ENCODE data around the gene MIEF2. TPM values are rescaled to one million over a fixed set of nuclear protein-coding genes. Genes with fewer than 3 reads are reported as not detected.

MIEF2 gene
- total and polyA plus RNA-seq, 3 experiments from 2014 or later, result 5.5 to 14.1 (median 5.6) TPM

DNA sequence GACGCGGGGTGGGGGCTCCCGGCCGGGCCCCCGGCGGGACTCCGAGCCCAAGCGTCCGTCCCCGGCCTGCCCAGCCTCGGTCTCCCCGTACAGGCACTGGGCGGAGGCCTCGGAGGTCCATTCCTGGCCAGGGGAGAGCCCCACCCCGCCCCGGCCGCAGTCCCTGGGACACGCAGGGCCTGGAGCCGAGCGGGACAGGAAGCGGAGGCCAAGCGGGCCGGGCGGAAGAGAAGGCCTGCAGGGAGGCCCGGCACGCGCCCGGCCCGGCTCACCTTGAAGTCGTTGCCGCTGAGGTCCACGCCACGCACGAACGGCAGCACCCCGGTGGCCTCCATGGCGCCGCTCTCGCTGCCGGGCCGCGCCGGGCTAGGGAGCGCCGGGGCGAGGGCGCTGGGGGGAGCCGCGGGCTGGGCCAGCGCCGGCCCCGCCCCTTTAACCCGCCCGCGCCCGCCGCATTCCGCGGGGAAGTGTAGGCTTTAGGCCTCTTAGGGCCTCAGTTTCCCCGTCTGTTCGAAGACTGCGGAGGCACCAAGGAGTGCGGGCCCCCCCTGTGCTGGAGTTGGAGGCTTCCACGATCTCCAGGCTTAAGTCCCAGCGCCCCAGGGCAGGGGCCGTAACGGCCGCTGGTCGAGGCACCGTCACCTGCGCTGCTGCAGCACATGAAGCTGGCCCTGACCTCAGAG lies 2.0 kb upstream of the MIEF2 start, which contains the start of gene FLII:
FLII (minus strand) TSS at position 383 of the 683 bp plus-strand sequence; CDS start at position 335, 48 bp downstream.
- POLR2A ChIA-PET, result interaction anchor here (0.5 to 0.7 kb wide), 3 partner anchors 73 to 1877 kb away, joined by 3 to 4 read pairs (median 3); partner anchors contain the start of gene ALKBH5
- peak within 1 kb of the TSS; percentile 82 to 99 (median 95) for H3K27ac Mint-ChIP-seq
- peaks cover 50% of the 10 kb centered on the region for H3K4me1 ChIP-seq (ENCODE audit: insufficient read depth, low read length)

DNA sequence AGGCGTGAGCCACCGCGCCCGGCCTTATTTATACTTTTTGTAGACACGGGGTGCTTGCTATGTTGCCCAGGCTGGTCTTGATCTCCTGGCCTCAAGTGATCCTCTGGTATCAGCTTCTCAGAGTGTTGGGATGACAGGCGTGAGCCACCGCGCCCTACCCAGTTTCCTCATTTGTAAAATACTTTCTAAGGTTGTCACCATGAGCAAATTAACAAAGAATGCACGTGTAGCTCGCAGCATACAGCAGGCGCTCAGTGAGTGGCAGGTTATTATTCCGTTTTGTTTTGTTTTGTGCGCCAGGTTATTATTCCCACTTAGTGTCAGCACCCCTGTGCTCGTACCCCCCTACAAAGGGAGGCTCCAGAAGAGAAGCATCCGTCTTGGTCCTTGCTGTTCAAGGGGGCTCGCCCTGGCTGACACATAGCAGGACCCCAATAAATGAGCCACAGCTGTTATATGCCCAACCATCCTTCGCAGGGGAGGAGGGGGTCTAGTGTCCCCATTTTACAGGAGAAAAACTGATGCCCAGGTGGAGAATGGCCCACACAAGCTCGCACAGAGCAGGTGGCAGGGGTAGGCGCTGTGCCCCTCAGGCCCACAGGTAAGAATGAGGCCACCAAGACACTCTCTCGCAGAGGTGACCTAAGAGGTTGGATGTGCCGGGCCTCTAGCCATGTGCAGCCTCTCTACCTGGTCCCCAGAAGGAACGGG lies 686 bp upstream of the MIEF2 start:
- Mint-ChIP-seq H3K4me1 (peaks cover 37 to 65% (median 38%) of the 10 kb centered on the region in 3 donors), H3K4me3 (peak overlapping the region; percentile 80 to 97 (median 84)), H3K36me3 (peaks cover 0 to 42% (median 3%) of the 10 kb centered on the region in 3 donors), H3K27ac (peak overlapping the region; percentile 63 to 93 (median 86)), H3K27me3 (no peaks in the 10 kb centered on the region), H3K9me3 (no peaks in the 10 kb centered on the region)
- Histone ChIP-seq H3K27ac (ENCODE audit: low read depth, low read length) (peak overlapping the region; percentile 38), H3K4me3 (ENCODE audit: low read length) (peak overlapping the region; percentile 89), H3K4me1 (ENCODE audit: insufficient read depth, low read length) (peaks cover 50% of the 10 kb centered on the region), H3K27me3 (ENCODE audit: insufficient read depth, low read length, poor library complexity, severe bottlenecking) (no peaks in the 10 kb centered on the region), H3K36me3 (ENCODE audit: insufficient read depth, low read length) (peaks cover 8% of the 10 kb centered on the region), H3K9me3 (ENCODE audit: low read length) (no peaks in the 10 kb centered on the region)
- ChIA-PET POLR2A (interaction anchor here (0.5 to 1.6 kb wide), 3 partner anchors 27 to 103 kb away, joined by 3 to 6 read pairs (median 3); partner anchors contain the start of genes ALKBH5 and SHMT1), CTCF (interaction anchor here (1.0 kb wide), 1 partner anchor 31 kb away, joined by 3 read pairs; no protein-coding TSS in a partner anchor)
- no peak for DNase-seq

More for the DNA sequence above, 2.0 kb upstream of the MIEF2 start, which contains the start of gene FLII:
- peak; percentile 48 to 64 (median 51) for DNase-seq
- no peaks in the 10 kb centered on the region for H3K27me3 Mint-ChIP-seq
- H3K4me3 Mint-ChIP-seq, result peak within 1 kb of the TSS; percentile 96 to 97 (median 97)
- H3K36me3 Mint-ChIP-seq, result peaks cover 0 to 47% (median 3%) of the 10 kb centered on the region in 3 donors
- H3K36me3 ChIP-seq (ENCODE audit: insufficient read depth, low read length), result peaks cover 16% of the 10 kb centered on the region
- no peaks in the 10 kb centered on the region for H3K9me3 Mint-ChIP-seq
- CTCF ChIA-PET, result interaction anchor here (1.0 to 1.6 kb wide), 3 partner anchors 10 to 32 kb away, joined by 3 to 4 read pairs (median 3); no protein-coding TSS in a partner anchor
- peak within 1 kb of the TSS; percentile 82 for H3K27ac ChIP-seq (ENCODE audit: low read depth, low read length)
- peaks cover 37 to 65% (median 38%) of the 10 kb centered on the region in 3 donors for H3K4me1 Mint-ChIP-seq
- H3K27me3 ChIP-seq (ENCODE audit: insufficient read depth, low read length, poor library complexity, severe bottlenecking), result no peaks in the 10 kb centered on the region
- no peaks in the 10 kb centered on the region for H3K9me3 ChIP-seq (ENCODE audit: low read length)
- peak within 1 kb of the TSS; percentile 84 for H3K4me3 ChIP-seq (ENCODE audit: low read length)

DNA sequence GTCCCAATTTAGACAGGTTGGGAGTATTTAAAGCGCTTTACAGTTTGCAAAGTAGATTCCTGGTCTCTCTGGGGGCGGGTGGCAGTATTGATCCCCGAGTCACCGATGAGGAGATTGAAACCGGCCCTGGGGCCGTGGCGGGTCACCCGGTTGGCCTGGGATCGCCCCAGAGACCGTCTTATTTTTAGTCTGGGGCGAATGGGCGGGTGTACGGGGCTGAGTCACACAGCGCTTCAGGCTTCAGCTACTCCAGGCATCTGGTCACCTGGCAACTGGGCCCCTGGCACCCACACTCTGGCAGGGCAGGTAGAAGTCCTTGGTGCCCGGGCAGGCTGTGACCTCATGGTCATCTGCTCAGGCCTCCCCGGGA lies 669 bp downstream of the MIEF2 start:
- Mint-ChIP-seq H3K4me3 (peak overlapping the region; percentile 80 to 97 (median 84)), H3K36me3 (peaks cover 0 to 38% (median 3%) of the 10 kb centered on the region in 3 donors), H3K4me1 (peaks cover 32 to 58% (median 33%) of the 10 kb centered on the region in 3 donors), H3K9me3 (no peaks in the 10 kb centered on the region), H3K27me3 (no peaks in the 10 kb centered on the region), H3K27ac (peak overlapping the region; percentile 78 to 93 (median 86))
- Histone ChIP-seq H3K27ac (ENCODE audit: low read depth, low read length) (peak overlapping the region; percentile 86), H3K9me3 (ENCODE audit: low read length) (no peaks in the 10 kb centered on the region), H3K36me3 (ENCODE audit: insufficient read depth, low read length) (peaks cover 13% of the 10 kb centered on the region), H3K27me3 (ENCODE audit: insufficient read depth, low read length, poor library complexity, severe bottlenecking) (no peaks in the 10 kb centered on the region), H3K4me1 (ENCODE audit: insufficient read depth, low read length) (peaks cover 45% of the 10 kb centered on the region), H3K4me3 (ENCODE audit: low read length) (peak overlapping the region; percentile 89)
- CTCF ChIA-PET, result interaction anchor here (1.0 kb wide), 1 partner anchor 20 kb away, joined by 3 read pairs; no protein-coding TSS in a partner anchor
- POLR2A ChIA-PET, result interaction anchor here (1.1 to 1.6 kb wide), 3 partner anchors 61 to 102 kb away, joined by 3 to 6 read pairs (median 4); partner anchors contain the start of gene SHMT1
- DNase-seq, result peak in 2 of 5 donors; percentile 21 to 61

DNA sequence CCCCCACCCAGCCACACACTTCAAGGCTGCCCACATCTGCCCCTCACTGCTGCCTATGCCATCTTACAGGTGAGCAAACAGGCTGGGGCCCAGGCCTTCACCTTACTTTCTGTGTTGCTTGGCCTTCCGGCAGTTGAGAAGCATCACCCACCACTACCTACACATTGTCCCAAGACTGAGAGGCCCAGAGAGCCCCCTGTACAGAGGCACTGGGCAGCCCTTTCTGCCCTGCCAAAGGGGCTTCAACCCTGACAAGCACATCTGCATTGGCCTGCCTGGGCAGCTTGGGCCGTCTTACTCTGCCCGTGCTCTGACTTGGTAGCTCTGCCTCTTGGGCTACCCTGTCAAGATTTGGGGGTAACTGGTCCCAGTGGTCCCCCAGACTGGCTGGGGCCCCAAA lies 1.2 kb downstream of the MIEF2 start:
- H3K4me3 Mint-ChIP-seq, result peak overlapping the region; percentile 80 to 97 (median 84)
- peak overlapping the region; percentile 78 to 93 (median 84) for H3K27ac Mint-ChIP-seq
- peaks cover 0 to 36% (median 3%) of the 10 kb centered on the region in 3 donors for H3K36me3 Mint-ChIP-seq
- no peak for DNase-seq
- H3K9me3 Mint-ChIP-seq, result no peaks in the 10 kb centered on the region
- Histone ChIP-seq H3K4me1 (ENCODE audit: insufficient read depth, low read length) (peaks cover 40% of the 10 kb centered on the region), H3K27me3 (ENCODE audit: insufficient read depth, low read length, poor library complexity, severe bottlenecking) (no peaks in the 10 kb centered on the region), H3K36me3 (ENCODE audit: insufficient read depth, low read length) (peaks cover 13% of the 10 kb centered on the region), H3K4me3 (ENCODE audit: low read length) (peak overlapping the region; percentile 89), H3K27ac (ENCODE audit: low read depth, low read length) (peak overlapping the region; percentile 86), H3K9me3 (ENCODE audit: low read length) (no peaks in the 10 kb centered on the region)
- H3K4me1 Mint-ChIP-seq, result peaks cover 30 to 56% (median 32%) of the 10 kb centered on the region in 3 donors
- ChIA-PET CTCF (interaction anchor here (1.0 kb wide), 1 partner anchor 21 kb away, joined by 3 read pairs; no protein-coding TSS in a partner anchor), POLR2A (interaction anchor here (1.3 to 1.6 kb wide), 2 partner anchors 77 to 101 kb away, joined by 4 to 6 read pairs; partner anchors contain the start of gene SHMT1)
- no peaks in the 10 kb centered on the region for H3K27me3 Mint-ChIP-seq

DNA sequence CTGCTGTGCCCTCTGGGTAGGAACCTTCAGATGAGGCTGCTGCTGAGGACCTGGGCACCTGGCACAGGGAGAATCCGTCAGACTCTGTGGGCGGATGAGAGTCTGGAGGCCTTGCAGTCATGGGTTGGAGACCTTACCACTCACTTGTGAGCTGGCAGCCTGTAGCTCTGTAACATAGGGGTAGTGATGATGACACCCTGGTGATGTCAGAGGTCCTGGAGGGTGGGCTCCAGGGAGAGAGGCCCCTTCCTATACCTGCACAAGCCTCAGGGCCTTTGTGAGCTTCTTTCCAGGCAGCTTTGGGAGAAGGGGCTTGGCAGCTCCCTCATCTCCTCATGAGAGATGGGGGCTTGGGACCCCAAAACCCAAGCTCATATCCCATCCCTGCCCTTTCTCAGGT lies 1.6 kb downstream of the MIEF2 start:
- Mint-ChIP-seq H3K27me3 (no peaks in the 10 kb centered on the region), H3K9me3 (no peaks in the 10 kb centered on the region), H3K4me1 (peaks cover 30 to 56% (median 31%) of the 10 kb centered on the region in 3 donors), H3K27ac (peak overlapping the region in 6 of 8 donors; percentile 77 to 91 (median 82)), H3K36me3 (peaks cover 0 to 33% (median 3%) of the 10 kb centered on the region in 3 donors), H3K4me3 (peak overlapping the region; percentile 80 to 97 (median 84))
- Histone ChIP-seq H3K27me3 (ENCODE audit: insufficient read depth, low read length, poor library complexity, severe bottlenecking) (no peaks in the 10 kb centered on the region), H3K4me3 (ENCODE audit: low read length) (no peak overlapping the region), H3K9me3 (ENCODE audit: low read length) (no peaks in the 10 kb centered on the region), H3K27ac (ENCODE audit: low read depth, low read length) (no peak overlapping the region), H3K4me1 (ENCODE audit: insufficient read depth, low read length) (peaks cover 35% of the 10 kb centered on the region), H3K36me3 (ENCODE audit: insufficient read depth, low read length) (peaks cover 13% of the 10 kb centered on the region)
- ChIA-PET POLR2A (no interaction called here), CTCF (no interaction called here)
- DNase-seq, result no peak

DNA sequence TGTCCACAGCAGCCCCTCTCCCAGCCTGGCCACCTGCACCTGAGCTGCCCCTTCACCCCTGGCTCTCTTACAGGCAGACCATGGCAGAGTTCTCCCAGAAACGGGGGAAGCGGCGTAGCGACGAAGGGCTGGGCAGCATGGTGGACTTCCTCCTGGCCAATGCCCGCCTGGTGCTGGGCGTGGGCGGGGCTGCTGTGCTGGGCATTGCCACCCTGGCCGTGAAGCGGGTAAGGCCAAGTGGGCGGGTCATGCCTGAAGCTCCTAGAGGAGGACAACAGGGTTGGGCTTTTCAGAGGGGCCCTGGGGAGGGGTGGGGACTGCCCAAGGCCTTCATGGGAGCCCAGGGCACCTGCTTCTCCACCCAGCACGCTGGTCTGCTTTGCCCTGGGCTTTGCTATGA lies 2.2 kb downstream of the MIEF2 start:
- no peaks in the 10 kb centered on the region for H3K9me3 Mint-ChIP-seq
- peaks cover 13% of the 10 kb centered on the region for H3K36me3 ChIP-seq (ENCODE audit: insufficient read depth, low read length)
- no peak for DNase-seq
- H3K4me1 ChIP-seq (ENCODE audit: insufficient read depth, low read length), result peaks cover 33% of the 10 kb centered on the region
- H3K27ac ChIP-seq (ENCODE audit: low read depth, low read length), result no peak overlapping the region
- peak overlapping the region in 3 of 7 donors; percentile 41 to 97 (median 90) for H3K4me3 Mint-ChIP-seq
- peak overlapping the region in 2 of 8 donors; percentile 57 to 77 for H3K27ac Mint-ChIP-seq
- peaks cover 0 to 31% (median 3%) of the 10 kb centered on the region in 3 donors for H3K36me3 Mint-ChIP-seq
- no peak overlapping the region for H3K4me3 ChIP-seq (ENCODE audit: low read length)
- no peaks in the 10 kb centered on the region for H3K9me3 ChIP-seq (ENCODE audit: low read length)
- POLR2A ChIA-PET, result no interaction called here
- H3K27me3 Mint-ChIP-seq, result no peaks in the 10 kb centered on the region
- peaks cover 32 to 56% (median 33%) of the 10 kb centered on the region in 3 donors for H3K4me1 Mint-ChIP-seq
- CTCF ChIA-PET, result no interaction called here
- no peaks in the 10 kb centered on the region for H3K27me3 ChIP-seq (ENCODE audit: insufficient read depth, low read length, poor library complexity, severe bottlenecking)

DNA sequence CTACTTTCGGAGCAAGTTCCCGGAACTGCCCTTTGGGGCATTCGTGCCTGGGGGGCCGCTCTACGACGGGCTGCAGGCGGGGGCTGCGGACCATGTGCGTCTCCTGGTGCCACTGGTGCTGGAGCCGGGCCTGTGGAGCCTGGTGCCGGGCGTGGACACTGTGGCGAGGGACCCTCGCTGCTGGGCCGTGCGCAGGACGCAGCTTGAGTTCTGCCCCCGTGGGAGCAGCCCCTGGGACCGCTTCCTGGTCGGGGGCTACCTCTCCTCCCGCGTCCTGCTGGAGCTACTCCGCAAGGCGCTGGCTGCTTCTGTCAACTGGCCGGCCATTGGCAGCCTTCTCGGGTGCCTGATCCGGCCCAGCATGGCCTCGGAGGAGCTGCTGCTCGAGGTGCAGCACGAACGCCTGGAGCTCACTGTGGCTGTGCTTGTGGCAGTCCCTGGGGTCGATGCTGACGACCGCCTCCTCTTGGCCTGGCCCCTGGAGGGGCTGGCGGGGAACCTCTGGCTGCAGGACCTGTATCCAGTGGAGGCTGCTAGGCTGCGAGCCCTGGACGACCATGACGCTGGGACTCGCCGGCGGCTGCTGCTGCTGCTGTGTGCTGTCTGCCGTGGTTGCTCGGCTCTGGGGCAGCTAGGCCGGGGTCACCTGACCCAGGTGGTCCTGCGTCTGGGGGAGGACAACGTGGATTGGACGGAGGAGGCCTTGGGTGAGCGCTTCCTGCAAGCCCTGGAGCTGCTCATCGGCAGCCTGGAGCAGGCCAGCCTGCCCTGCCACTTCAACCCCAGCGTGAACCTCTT lies 3.6 kb downstream of the MIEF2 start:
- Histone ChIP-seq H3K27me3 (ENCODE audit: insufficient read depth, low read length, poor library complexity, severe bottlenecking) (no peaks in the 10 kb centered on the region), H3K9me3 (ENCODE audit: low read length) (no peaks in the 10 kb centered on the region), H3K27ac (ENCODE audit: low read depth, low read length) (no peak overlapping the region), H3K4me1 (ENCODE audit: insufficient read depth, low read length) (peaks cover 31% of the 10 kb centered on the region), H3K36me3 (ENCODE audit: insufficient read depth, low read length) (peaks cover 13% of the 10 kb centered on the region), H3K4me3 (ENCODE audit: low read length) (no peak overlapping the region)
- no peaks in the 10 kb centered on the region for H3K9me3 Mint-ChIP-seq
- H3K27me3 Mint-ChIP-seq, result no peaks in the 10 kb centered on the region
- H3K4me1 Mint-ChIP-seq, result peaks cover 32 to 60% (median 41%) of the 10 kb centered on the region in 3 donors
- no peak overlapping the region for H3K27ac Mint-ChIP-seq
- CTCF ChIA-PET, result interaction anchor here (0.8 to 2.3 kb wide), 3 partner anchors 10 to 21 kb away, joined by 3 to 6 read pairs (median 3); no protein-coding TSS in a partner anchor
- H3K4me3 Mint-ChIP-seq, result no peak overlapping the region
- POLR2A ChIA-PET, result interaction anchor here (0.6 kb wide), 1 partner anchor 17 kb away, joined by 3 read pairs; no protein-coding TSS in a partner anchor
- H3K36me3 Mint-ChIP-seq, result peaks cover 0 to 28% (median 3%) of the 10 kb centered on the region in 3 donors
- DNase-seq, result no peak
